Hematopoietic multipotent progenitor cell (in vitro differentiated cells): ENCODE measurements around the gene HYCC2. TPM values are rescaled to one million over a fixed set of nuclear protein-coding genes. Genes with fewer than 3 reads are reported as not detected.
"Not testable (repeated sequence)": the region's sequence is repeated elsewhere in the genome, so short reads cannot be mapped to it uniquely, and the experiment has no call there.

Experiments used
- DNase-seq, 3 donors: peaks; one replicate each; pipeline ENCODE4 v3.0.0-alpha.2; 2011 to 2015; ENCODE audit warnings: low read depth in 2 of 3, low spot score in 2 of 3
- total RNA-seq: library from RNA; depleted of rRNA; stranded (reverse); fragments of >200 nt; gene quantifications from one replicate; pipeline ENCODE4 v1.2.3, GENCODE V29; 2012

HYCC2 gene
- 8.3 TPM for total RNA-seq

- peak; percentile 91 to 96 (median 94) for DNase-seq
These were observed at the start of gene HYCC2, which contains the start of gene NDUFB3 for GRCh38 chr2:201071479-201072200. Gene HYCC2 (minus strand): TSS chr2:201071671. CDS start chr2:201024009, 47,662 bp downstream. Gene NDUFB3 (plus strand): TSS chr2:201072001. CDS start chr2:201078883, 6,882 bp downstream.

- DNase-seq: peak in 1 of 3 donors; percentile 60
These were observed 47.7 kb upstream of the HYCC2 start for GRCh38 chr2:201118961-201119854.

- DNase-seq: peak in 2 of 3 donors; percentile 91 to 95
These were observed 46.9 kb upstream of the HYCC2 start for GRCh38 chr2:201118121-201118960.

- not testable (repeated sequence) for DNase-seq
These were observed 46.2 kb upstream of the HYCC2 start for GRCh38 chr2:201117735-201118094.

GRCh38 chr2:201116959-201117734 lies 45.7 kb upstream of the HYCC2 start:
- peak in 2 of 3 donors; percentile 85 to 92 for DNase-seq

GRCh38 chr2:201116115-201116958 lies 44.9 kb upstream of the HYCC2 start, which contains the start of gene CFLAR:
Gene CFLAR (plus strand): TSS chr2:201116164. CDS start chr2:201129866, 13,702 bp downstream.
- peak in 2 of 3 donors; percentile 78 to 86 for DNase-seq

- no peak for DNase-seq
These were observed 43.4 kb upstream of the HYCC2 start for GRCh38 chr2:201114846-201115245.

GRCh38 chr2:201114350-201114749 lies 42.9 kb upstream of the HYCC2 start:
- DNase-seq: no peak

GRCh38 chr2:201111096-201111495 lies 39.6 kb upstream of the HYCC2 start:
- no peak for DNase-seq

- DNase-seq: no peak
These were observed 39.1 kb upstream of the HYCC2 start for GRCh38 chr2:201110615-201111014.

GRCh38 chr2:201109186-201109585 lies 37.7 kb upstream of the HYCC2 start:
- DNase-seq: no peak

- DNase-seq: no peak
These were observed 36.9 kb upstream of the HYCC2 start for GRCh38 chr2:201108341-201108740.

GRCh38 chr2:201107624-201108023 lies 36.2 kb upstream of the HYCC2 start:
- no peak for DNase-seq

GRCh38 chr2:201105759-201106158 lies 34.3 kb upstream of the HYCC2 start:
- DNase-seq: no peak

- DNase-seq: no peak
These were observed 29.0 kb upstream of the HYCC2 start for GRCh38 chr2:201100497-201100896.

- DNase-seq: no peak
These were observed 22.1 kb upstream of the HYCC2 start for GRCh38 chr2:201093573-201093972.

- no peak for DNase-seq
These were observed 19.1 kb upstream of the HYCC2 start for GRCh38 chr2:201090574-201090973.

GRCh38 chr2:201084863-201085262 lies 13.4 kb upstream of the HYCC2 start:
- DNase-seq: no peak

- DNase-seq: no peak
These were observed 3.5 kb upstream of the HYCC2 start for GRCh38 chr2:201074996-201075395.
